GM12878 (cell line): ENCODE results near the gene TMEM50B.

Source experiments
- CEBPB ChIP-seq, 2 experiments: fragments of 150-350 bp in 1 of 2; IDR thresholded peaks; 2 replicates each; pipeline ENCODE4 v1.6.1; 2012 to 2014; ENCODE audit warnings: low read depth in 2 of 2, low read length in 2 of 2, borderline replicate concordance in 1 of 2, inconsistent platforms in 1 of 2
- HCFC1 ChIP-seq: fragments of 150-350 bp; IDR thresholded peaks from 2 replicates; pipeline ENCODE4 v1.6.1; 2014; ENCODE audit warnings: low read length
- TF ChIP-seq, protein P1 (sequence below): fragments of 450-650 bp; IDR thresholded peaks from 2 replicates; pipeline ENCODE4 v1.6.1; 2017; ENCODE audit warnings: mild to moderate bottlenecking
- TF ChIP-seq, protein P2 (sequence below), 3 experiments: IDR thresholded peaks in 2 of 3; conservative IDR thresholded peaks in 1 of 3; 2 replicates each; pipeline ENCODE4 v1.5.1; 2011; ENCODE audit warnings: low read depth in 3 of 3, low read length in 3 of 3, mild to moderate bottlenecking in 3 of 3, control low read depth in 2 of 3, moderate library complexity in 2 of 3, inconsistent platforms in 1 of 3, mixed read lengths in 1 of 3; ENCODE audit not compliant: control insufficient read depth in 2 of 3, insufficient read depth in 1 of 3; ENCODE audit errors: extremely low read depth in 1 of 3

- TF ChIP-seq, protein P1, sequence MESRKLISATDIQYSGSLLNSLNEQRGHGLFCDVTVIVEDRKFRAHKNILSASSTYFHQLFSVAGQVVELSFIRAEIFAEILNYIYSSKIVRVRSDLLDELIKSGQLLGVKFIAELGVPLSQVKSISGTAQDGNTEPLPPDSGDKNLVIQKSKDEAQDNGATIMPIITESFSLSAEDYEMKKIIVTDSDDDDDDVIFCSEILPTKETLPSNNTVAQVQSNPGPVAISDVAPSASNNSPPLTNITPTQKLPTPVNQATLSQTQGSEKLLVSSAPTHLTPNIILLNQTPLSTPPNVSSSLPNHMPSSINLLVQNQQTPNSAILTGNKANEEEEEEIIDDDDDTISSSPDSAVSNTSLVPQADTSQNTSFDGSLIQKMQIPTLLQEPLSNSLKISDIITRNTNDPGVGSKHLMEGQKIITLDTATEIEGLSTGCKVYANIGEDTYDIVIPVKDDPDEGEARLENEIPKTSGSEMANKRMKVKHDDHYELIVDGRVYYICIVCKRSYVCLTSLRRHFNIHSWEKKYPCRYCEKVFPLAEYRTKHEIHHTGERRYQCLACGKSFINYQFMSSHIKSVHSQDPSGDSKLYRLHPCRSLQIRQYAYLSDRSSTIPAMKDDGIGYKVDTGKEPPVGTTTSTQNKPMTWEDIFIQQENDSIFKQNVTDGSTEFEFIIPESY, result no peak
- TF ChIP-seq, protein P2, sequence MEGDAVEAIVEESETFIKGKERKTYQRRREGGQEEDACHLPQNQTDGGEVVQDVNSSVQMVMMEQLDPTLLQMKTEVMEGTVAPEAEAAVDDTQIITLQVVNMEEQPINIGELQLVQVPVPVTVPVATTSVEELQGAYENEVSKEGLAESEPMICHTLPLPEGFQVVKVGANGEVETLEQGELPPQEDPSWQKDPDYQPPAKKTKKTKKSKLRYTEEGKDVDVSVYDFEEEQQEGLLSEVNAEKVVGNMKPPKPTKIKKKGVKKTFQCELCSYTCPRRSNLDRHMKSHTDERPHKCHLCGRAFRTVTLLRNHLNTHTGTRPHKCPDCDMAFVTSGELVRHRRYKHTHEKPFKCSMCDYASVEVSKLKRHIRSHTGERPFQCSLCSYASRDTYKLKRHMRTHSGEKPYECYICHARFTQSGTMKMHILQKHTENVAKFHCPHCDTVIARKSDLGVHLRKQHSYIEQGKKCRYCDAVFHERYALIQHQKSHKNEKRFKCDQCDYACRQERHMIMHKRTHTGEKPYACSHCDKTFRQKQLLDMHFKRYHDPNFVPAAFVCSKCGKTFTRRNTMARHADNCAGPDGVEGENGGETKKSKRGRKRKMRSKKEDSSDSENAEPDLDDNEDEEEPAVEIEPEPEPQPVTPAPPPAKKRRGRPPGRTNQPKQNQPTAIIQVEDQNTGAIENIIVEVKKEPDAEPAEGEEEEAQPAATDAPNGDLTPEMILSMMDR (IDR thresholded peaks at IDR 0.05 in 2 of 3, conservative IDR thresholded peaks at IDR 0.05 in 1 of 3; ENCODE audit: control insufficient read depth in 2 of 3, extremely low read depth in 1 of 3, insufficient read depth in 1 of 3, low read depth in 3 of 3, low read length in 3 of 3), result no peak
- TF ChIP-seq HCFC1, result no peak
- no peak for TF ChIP-seq CEBPB (IDR thresholded peaks at IDR 0.05; ENCODE audit: borderline replicate concordance in 1 of 2, low read depth in 2 of 2, low read length in 2 of 2)
Measured at GRCh38 chr21:33495743-33496142, 16.0 kb upstream of the TMEM50B start.
